HG03442 (cell line): Measurements from ENCODE around the gene VPS35L.
"Not testable (repeated sequence)": the region's sequence is repeated elsewhere in the genome, so short reads cannot be mapped to it uniquely, and the experiment has no call there.

Source experiments
- ATAC-seq: cut with Tn5 transposase; IDR thresholded peaks from one replicate; pipeline ENCODE4 v1.9.1; 2021; ENCODE audit warnings: mild to moderate bottlenecking, moderate library complexity; ENCODE audit not compliant: unreplicated experiment

The VPS35L gene

GRCh38 chr16:19532601-19533000 is 22.9 kb upstream of the VPS35L start:
- no peak for ATAC-seq

GRCh38 chr16:19540241-19540970 is 15.1 kb upstream of the VPS35L start:
- no peak for ATAC-seq

- no peak for ATAC-seq
Measured at GRCh38 chr16:19542138-19542821, 13.2 kb upstream of the VPS35L start.

GRCh38 chr16:19543278-19543996 is 12.1 kb upstream of the VPS35L start:
- not testable (repeated sequence) for ATAC-seq

- ATAC-seq = no peak
Measured at GRCh38 chr16:19548144-19548543, 7.4 kb upstream of the VPS35L start.

- ATAC-seq = no peak
Measured at GRCh38 chr16:19549673-19550072, 5.8 kb upstream of the VPS35L start.

GRCh38 chr16:19555938-19556771 is 652 bp downstream of the VPS35L start:
- no peak for ATAC-seq

- ATAC-seq = no peak
Measured at GRCh38 chr16:19559242-19559910, 3.9 kb downstream of the VPS35L start.

GRCh38 chr16:19560078-19560477 is 4.6 kb downstream of the VPS35L start:
- ATAC-seq = no peak

GRCh38 chr16:19563377-19563776 is 7.9 kb downstream of the VPS35L start:
- ATAC-seq = no peak

- no peak for ATAC-seq
Measured at GRCh38 chr16:19566362-19566761, 10.9 kb downstream of the VPS35L start.

- no peak for ATAC-seq
Measured at GRCh38 chr16:19567560-19567959, 12.1 kb downstream of the VPS35L start.

- no peak for ATAC-seq
Measured at GRCh38 chr16:19573997-19574396, 18.5 kb downstream of the VPS35L start.

- ATAC-seq = no peak
Measured at GRCh38 chr16:19574615-19575014, 19.1 kb downstream of the VPS35L start.

- no peak for ATAC-seq
Measured at GRCh38 chr16:19578378-19578971, 23.0 kb downstream of the VPS35L start.

- no peak for ATAC-seq
Measured at GRCh38 chr16:19582050-19582831, 26.7 kb downstream of the VPS35L start.

- ATAC-seq = no peak
Measured at GRCh38 chr16:19583665-19584300, 28.3 kb downstream of the VPS35L start.

- ATAC-seq = no peak
Measured at GRCh38 chr16:19588661-19589060, 33.2 kb downstream of the VPS35L start.

GRCh38 chr16:19589106-19589505 is 33.6 kb downstream of the VPS35L start:
- ATAC-seq = no peak
